GM21423 (cell line): ENCODE results near the gene NUDT10.
"Not testable (repeated sequence)": the region's sequence is repeated elsewhere in the genome, so short reads cannot be mapped to it uniquely, and the experiment has no call there.

ENCODE experiments used
- ATAC-seq: cut with Tn5 transposase; IDR thresholded peaks from one replicate; pipeline ENCODE4 v1.9.1; 2021; ENCODE audit warnings: mild to moderate bottlenecking, moderate library complexity; ENCODE audit not compliant: unreplicated experiment

NUDT10 gene

GRCh38 chrX:51332188-51332942 is at the start of gene NUDT10:
Gene NUDT10, plus strand, starts transcription at chrX:51332822. Its CDS starts 144 bp downstream, at chrX:51332966.
- ATAC-seq = no peak

GRCh38 chrX:51292421-51292820 is 40.2 kb upstream of the NUDT10 start:
- ATAC-seq = no peak

- no peak for ATAC-seq
Observed at GRCh38 chrX:51296138-51296537, 36.5 kb upstream of the NUDT10 start.

- ATAC-seq = no peak
Observed at GRCh38 chrX:51316271-51316670, 16.4 kb upstream of the NUDT10 start.

DNA sequence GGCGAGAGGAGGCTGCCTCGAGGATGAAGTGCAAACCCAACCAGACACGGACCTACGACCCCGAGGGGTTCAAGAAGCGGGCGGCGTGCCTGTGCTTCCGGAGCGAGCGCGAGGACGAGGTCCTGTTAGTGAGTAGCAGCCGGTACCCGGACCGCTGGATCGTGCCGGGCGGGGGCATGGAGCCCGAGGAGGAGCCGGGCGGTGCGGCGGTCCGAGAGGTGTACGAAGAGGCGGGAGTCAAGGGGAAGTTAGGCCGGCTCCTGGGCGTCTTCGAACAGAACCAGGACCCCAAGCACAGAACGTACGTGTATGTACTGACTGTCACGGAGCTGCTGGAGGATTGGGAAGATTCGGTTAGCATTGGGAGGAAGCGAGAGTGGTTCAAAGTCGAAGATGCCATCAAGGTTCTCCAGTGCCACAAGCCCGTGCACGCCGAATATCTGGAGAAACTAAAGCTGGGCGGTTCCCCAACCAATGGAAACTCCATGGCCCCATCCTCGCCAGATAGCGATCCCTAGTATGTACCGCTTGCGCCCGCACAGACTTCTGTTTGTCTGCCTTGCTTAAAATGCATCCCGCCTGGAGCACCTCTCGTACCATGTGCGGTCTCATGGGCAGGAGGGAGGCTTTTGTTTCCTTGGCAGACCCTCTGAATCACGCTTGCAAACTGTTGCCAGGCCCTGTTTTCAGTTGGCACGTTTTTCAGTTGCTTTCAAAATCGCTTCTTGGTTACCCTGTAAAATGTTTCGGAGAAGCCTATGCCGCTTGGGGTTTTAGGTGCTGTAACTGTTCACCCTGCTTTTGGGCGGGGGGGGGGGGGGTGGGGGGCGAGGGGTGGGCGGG is 542 bp downstream of the NUDT10 start:
- not testable (repeated sequence) for ATAC-seq

DNA sequence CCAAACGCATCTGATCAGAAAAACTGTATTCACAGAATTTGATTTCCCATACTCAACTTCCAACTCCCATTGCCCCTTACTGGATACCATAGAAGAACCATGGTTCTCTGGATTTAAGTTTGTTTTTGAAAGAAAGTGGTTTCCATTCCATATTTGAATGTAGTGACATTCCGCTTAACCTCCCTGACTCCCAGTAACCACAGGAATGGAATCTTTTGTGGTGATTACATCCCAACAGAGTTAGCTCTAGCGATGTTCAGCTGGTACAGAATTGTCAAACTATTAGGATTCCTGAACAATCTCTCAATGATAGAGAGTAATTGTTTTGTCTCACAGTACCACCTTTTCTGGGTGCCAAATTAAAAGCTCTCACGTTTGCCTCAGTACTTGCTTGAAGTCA is 1.7 kb downstream of the NUDT10 start:
- no peak for ATAC-seq

GRCh38 chrX:51336584-51336983 is 4.0 kb downstream of the NUDT10 start:
- no peak for ATAC-seq

DNA sequence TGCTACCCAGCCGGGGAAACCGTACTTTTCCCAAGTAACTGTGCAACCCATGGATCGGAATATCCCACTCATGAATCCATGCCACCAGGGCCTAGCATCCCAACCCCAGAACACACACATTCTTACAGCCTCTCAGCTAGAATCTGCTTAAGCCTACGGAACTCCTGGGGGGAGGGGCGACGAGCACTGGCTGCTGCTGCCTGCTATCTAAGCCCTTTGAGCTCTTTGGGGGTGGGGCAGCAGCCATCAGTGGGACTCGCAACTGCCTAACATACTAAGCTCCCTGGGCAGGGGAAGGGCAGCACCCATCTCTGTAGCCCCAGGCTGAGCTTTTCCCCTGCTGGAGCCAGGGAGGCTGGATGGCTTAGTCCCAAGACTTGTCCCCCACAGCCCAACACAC is 28.6 kb downstream of the NUDT10 start:
- ATAC-seq = no peak

GRCh38 chrX:51376672-51377071 is 44.0 kb downstream of the NUDT10 start:
- no peak for ATAC-seq
